HTERT RPE-1 (cell line): ENCODE data around the gene SLC35A3.
"Not testable (repeated sequence)": the region's sequence is repeated elsewhere in the genome, so short reads cannot be mapped to it uniquely, and the experiment has no call there.

Source experiments
- in situ Hi-C: fragments of 300-500 bp; cut with MboI; formaldehyde crosslinking; loops from 4 replicates; pipeline ENCODE4 v1.14.3; 2020; ENCODE audit warnings: low sequenced_read_pairs

The SLC35A3 gene

DNA sequence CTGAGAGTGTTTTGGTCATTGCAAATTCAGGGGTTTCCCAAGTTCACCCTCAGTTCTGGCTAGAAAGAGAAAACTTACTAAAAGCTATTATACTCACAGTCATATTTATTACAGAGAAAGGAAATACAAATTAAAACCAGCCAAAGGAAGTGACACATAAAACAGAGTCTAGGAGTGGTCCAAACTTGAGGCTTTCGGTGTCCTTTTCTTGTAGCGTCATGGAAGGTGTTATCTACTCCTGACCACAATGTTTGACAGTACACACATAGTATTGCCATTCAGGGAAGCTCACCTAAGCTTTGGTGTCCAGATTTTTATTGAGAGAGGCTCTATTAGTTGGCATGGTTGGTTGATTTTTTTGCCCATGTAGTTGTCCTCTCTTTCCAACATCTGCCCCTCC is 59.0 kb downstream of the SLC35A3 start:
- in situ Hi-C loops: no loop called here

DNA sequence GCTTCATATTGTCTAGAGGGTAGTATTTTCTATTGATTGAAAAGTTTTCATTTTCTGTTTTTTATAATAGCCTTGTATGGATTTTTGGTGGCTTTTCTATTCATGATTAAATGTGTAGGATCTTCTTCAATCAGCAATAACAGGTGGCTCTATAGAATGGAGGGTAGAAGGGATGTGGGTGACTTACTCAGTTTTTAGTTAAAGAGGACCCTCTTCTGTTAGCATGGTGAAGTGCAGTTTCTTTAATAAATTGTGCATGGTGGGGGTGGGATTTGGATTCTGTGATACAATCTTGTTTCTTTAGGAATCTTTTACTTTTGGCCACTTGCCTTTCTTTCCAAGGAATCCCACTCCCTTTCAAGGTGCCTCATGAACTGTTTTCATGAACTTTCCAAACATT is 64.7 kb downstream of the SLC35A3 start:
- in situ Hi-C loops: no loop called here

DNA sequence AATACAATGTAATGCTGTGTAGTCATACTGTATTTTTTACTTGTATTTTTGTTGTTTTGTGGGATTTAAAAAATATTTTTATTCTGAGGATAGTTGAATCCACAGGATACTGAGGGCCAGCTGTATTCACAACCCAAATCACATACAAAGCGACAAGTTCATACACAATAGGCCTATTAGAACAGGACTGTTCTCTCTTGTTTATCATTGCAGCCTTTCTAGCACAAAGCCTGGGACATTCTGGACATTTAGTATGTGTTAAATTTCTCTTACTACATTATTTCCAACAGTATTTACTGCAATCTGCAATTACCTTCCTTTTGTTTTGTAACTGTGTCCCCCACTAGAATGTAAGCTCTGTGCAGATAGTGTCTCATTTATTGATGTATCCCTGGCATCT is 65.4 kb downstream of the SLC35A3 start:
- in situ Hi-C loops: no loop called here

DNA sequence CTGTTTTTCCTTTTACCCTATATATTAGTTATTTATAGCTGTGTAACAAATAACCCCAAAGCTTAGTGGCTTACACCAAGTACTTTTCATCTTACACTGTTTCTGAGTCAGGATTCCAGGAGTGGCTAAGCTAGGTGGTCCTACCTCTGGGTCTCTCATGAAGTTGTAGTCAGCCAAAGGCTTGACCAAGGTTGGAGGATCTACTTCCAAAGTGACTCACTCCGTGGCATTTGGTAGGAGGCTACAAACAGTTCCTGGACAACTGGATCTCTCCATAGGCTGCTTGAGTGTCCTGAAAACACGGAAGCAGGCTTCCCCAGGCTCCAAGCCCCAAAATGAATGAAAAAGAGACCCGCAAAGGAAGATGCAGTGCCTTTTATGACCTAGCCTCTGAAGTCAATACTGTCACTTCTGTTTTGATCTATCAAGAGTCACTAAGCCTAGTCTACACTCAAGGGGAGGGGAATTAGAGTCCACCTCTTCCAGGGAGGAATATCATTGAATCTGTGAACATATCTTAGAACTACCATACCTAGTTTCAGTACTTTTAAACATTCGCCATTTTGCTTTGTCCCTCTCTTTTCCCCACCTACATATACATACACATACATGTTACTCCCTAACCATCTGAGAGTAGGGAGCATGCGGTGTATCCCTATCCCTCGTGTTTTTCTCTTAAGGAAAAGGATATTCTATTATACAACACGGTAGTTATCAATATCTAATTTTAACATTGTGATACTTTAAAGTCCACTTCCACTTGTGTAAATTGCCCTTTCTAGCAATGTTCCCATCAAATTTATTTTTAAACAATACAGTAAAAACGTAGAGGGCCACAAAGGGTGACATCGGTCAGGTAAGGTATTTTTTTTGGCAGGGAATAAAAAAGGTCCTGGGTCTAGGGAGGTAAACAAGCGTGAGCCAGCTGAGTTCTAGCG is 67.2 kb downstream of the SLC35A3 start:
- in situ Hi-C loops: no loop called here

DNA sequence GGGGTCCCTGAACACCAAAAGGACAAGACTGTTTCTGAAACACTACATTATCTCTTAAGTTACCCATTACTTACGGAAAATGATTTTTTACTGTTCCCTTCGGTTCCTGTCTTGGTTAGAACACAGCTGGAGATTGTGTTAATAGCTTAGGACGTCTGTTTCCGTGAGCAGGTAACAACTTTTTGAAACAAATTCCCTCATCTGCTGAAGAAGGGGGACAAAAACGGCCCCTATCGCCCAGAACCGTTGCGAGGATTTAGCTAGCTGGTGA is 67.8 kb downstream of the SLC35A3 start:
- in situ Hi-C loops: no loop called here

DNA sequence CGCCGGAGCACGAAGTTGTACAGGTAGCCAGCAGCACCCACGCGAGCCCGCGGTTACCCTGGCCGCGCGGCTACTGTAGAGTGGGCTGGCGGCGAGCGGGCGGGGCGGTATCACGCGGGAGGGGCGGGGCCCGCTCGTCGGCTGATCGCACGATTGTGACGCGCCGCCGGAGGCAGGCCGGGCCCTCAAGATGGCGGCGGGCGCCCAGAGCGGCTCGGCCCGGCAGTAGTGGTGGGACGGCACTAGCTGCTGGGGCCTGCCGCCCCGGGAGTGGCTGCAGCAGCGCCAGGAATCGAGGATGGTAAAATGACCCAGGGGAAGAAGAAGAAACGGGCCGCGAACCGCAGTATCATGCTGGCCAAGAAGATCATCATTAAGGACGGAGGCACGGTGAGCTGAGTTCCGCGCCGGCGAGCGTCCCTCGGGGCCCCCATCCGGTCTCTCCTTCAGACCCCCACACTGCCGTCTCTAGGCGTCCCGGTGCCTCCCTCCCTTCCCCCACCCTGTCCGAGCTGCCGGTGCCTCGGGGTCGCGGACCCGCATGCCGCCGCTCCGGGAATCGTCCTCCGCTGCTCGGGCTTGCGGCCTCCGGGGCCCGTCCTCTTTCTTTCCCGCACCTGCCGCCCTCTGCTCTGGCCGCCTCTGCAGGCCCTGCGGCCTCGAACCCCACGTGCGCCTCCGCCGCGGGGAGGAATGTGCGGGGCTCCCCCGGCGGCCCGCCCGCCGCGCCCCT is 68.3 kb downstream of the SLC35A3 start:
- in situ Hi-C loops: no loop called here

DNA sequence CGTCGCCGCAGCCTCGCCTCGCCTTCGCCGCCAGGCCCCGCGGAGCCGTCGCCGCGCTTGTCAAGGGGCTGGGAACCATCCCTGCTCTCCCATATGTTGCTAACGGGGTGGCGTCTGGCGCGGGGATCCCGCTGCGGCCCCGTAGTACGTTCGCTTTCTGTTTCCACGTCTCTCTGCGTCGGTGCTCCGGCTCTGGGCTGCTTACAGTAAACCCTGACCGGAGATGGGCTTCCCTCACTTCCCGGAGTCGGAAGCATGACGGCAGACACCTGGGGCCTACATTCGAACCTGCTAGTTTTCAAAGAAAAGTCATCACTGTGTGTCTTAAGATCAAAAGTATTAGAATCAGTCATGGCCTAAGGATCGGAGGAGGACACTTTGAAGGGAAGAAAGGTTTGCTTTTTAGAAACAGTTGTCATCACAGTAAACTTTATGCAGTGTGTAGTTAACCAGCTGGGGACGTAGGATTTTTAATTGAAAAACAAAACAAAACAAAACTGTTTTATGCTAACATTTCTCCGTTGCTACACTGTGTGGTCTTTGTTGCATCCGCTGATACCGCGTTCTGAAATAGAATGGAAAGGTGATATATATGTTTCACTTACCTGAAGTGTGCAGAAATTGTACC is 69.0 kb downstream of the SLC35A3 start:
- in situ Hi-C loops: no loop called here

DNA sequence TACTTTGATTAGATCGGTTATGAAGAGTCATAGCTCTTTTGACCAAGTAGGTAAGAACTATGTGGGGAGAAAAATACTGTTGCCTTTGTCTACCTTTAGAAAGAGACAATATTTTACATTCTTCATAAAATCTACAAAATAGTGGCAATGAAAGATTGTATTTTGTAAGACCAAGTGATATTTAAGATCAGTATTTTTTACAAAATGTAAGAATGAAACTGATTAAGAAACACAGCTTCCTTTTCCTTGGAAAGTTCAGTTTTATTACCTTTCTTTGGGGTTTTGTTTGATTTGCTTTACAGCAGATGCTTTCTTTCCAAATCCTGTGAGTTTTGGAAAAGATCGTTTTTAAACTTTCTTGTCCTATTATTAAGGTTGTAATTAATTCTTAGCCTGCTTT is 69.8 kb downstream of the SLC35A3 start:
- in situ Hi-C loops: no loop called here

DNA sequence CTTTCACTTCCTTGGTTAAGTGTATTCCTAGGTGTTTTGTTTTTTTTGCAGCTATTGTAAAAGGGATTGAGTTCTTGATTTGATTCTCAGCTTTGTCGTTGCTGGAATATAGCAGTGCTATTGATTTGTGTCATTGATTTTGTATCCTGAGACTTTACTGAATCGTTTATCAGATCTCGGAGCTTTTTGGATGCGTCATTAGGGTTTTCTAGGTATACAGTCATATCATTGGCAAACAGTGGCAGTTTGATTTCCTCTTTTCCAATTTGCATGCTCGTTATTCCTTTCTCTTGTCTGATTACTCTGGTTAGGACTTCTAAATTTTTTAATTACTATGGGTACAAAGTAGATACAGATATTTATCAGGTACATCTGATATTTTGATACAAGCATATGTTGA is 75.4 kb downstream of the SLC35A3 start:
- in situ Hi-C loops: no loop called here

DNA sequence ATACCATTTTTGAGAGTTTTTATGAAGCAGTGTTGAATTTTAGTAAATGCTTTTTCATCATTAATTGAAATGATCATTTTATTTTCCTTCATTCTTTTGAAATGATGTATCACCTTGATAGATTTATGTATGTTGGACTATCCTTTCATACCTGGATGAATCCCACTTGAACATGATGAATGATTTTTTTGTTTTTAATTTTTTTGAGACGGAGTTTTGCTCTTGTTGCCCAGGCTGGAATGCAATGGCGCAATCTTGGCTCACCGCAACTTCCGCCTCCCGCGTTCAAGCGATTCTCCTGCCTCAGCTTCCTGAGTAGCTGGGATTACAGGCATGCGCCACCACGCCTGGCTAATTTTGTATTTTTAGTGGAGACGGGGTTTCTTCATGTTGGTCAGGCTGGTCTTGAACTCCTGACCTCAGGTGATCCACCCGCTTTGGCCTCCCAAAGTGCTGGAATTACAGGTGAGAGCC is 77.5 kb downstream of the SLC35A3 start:
- in situ Hi-C loops: not testable (repeated sequence)

DNA sequence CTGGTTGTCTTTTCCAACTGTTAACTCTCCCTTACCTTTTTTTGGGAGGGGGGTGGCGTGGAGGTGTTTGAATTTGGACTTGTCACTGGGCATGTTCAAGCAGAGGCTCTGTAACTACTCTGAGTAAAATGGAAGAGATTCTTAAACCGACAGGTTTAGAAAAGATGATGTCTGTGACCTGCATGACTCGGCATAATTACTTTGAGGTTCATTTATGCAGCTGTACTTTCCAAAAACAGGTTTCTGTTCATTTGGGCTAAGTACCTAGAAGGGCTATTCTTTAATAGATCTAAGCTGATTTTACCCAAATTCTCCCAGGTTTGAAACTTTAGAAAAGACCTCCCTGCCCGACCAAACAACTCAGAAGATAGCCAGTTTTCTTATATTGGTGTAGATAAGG is 80.3 kb downstream of the SLC35A3 start:
- in situ Hi-C loops: no loop called here

DNA sequence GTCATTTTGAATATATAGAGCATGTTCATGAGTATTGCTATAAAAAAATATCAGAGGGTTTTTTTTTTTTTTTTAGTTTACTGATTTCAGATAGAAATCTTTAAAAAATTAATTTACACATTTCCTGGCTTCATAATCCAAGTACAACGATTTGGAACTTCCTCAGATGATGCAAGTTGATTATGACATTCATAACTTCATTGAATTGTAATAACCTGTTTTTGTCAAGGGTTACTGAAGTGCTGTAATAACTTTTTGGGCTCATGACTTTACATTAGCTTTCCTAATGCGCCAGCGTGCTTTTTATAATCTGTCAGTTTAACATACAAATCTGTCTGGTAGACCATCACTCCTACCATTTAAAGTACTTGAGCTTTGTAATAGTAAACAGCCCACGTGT is 81.6 kb downstream of the SLC35A3 start:
- in situ Hi-C loops: no loop called here

DNA sequence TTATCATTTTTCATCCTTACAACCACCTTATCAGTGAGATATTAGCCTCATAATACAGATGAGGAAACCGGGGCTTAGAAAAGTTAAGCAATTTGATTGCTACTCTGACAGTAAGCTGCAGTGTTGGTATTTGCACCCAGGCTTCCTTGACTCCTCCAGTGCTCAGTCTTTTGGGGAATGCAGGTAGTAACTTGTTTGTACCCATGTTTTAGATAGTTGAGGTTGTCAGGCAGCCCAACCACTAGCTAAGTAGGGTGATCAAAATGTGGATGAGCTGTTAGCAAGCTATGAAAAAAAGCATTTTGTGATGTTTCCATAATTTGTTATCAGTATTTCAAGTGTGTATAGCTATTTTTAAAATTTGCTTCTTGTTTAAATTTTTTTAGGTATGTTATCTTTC is 82.1 kb downstream of the SLC35A3 start:
- in situ Hi-C loops: no loop called here

DNA sequence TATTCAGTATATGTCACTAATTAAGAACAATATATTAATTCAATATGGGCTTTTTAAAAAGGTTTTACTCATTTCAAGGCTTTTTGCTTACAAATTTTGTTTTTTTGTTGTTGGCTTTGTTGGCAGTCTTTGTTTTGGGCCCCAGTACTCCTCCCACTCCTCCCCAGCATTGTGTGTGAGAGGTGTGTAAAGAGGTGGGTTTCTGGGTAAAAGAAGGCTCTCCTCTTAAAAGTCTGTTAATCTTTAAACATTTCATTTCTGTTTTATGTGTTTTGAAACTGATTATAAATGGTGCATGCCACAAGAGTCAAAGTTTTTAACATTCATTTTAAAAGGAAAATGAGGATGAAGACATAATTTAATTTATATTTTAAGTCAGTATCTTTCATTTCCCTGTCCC is 83.3 kb downstream of the SLC35A3 start:
- in situ Hi-C loops: no loop called here

DNA sequence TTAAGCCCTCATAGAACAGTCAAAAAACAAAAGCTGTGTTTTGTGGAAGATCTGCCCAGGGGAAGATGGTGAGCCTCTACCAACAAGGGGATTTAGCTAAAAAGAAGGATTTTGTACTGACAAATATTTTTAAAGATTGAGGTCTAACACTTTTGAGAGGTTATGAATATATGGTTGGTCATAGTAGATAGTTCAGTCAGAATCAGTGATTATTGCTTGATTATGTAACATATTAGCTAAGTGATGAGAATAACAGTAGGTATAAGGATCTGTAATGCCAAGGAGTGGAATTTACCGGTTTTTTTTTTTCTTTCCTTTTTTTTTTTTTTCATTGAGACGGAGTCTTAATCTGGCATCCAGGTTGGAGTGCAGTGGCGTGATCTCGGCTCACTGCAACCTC is 83.9 kb downstream of the SLC35A3 start:
- in situ Hi-C loops: no loop called here

DNA sequence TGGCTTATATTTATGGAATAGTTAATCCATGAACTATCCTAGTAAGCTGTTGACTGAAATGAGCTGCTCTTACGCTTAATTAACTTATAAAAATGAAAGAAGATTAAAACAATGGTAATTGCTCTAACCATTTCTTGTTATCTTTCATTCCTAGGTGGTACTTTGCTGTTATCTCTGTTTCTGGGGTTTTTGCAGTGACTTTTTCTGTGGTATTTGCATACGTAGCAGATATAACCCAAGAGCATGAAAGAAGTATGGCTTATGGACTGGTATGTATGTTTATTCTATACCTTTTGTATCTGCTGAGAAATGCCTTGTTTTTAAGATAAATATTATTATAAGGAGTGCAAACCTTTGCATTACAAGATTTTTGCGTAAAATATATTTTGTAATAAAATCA is 91.9 kb downstream of the SLC35A3 start:
- in situ Hi-C loops: no loop called here

DNA sequence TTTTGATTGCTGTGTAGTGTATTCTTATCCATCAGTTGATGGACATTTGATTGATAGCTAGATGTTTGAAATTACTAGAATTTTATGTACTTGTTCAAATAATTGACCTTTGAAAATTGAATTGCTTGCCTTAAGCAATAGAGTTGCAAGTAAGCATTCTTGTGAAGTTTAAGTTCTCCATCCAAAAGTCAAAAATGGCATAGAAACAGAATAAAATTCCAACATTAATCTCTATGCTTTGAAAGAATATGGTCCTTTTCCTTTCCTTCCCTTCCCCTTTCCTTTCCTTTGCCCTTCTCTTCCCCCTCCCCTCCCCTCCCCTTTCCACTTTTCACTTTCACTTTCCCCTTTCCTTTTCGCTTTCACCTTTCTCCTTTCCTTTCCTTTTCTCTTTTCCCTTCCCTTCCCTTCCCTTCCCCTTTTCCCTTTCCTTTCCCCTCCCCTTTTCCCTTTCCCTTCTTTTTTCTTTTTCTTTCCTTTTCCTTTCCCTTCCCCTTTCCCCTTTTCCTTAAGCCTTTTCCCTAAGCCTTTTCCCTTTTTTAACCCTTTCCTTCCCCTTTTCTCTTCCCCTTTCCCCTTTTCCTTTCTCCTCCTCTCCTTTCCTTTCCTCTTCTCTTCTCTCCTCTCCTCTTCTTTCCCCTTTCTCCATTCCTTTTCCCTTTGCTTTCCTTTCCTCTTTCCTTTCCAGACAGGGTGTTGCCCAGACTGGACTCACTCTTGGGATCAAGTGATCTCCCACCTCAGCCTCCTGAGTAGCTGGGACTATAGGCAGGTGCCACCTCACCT is 95.6 kb downstream of the SLC35A3 start:
- in situ Hi-C loops: no loop called here

DNA sequence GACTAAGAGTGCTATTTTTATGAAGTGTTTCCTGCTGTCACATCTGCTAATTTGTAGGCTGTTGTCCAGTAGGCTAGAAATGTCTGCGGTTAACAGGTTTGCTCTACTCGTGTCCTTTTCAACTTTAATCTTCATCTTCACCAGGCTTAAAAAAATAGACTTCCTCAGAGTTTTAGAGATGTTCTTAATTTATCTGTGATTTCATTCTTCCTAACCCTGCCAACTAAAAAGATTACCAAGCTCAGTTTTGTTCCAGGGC is 96.1 kb downstream of the SLC35A3 start:
- in situ Hi-C loops: no loop called here

DNA sequence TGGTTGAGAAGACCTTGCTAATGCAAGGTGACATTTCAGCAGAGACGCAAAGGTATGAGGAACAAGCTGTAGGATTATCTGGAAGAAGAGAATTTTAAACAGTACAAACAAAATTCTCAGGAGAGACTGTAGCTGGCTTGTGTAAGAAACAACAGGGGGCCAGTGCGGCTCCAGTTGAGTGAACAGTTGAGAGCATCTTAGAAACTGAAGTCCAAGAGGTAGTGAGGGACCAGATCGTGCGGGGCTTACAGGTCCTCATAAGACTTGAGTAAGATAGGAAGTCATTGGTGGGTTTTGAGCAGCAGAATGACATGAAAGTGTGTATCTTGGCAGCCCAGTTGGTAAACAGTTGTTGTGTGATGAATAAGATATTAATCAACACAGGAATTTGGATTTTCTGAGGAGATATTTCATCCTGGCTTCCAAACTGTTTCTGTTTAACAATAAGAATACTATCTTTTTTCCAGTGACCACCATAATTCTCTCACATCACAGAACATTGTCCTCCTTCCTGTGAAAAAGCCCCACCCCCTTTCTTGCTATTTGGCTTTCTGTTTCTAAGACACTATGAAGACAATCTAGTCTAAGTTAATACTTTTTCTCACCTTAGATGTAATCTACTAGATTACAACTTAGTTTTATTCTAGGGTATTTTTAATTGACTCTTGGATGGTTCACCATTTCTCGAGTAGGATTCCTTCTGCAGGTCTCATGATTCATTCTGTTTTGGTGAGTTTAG is 100.6 kb downstream of the SLC35A3 start:
- in situ Hi-C loops: no loop called here

DNA sequence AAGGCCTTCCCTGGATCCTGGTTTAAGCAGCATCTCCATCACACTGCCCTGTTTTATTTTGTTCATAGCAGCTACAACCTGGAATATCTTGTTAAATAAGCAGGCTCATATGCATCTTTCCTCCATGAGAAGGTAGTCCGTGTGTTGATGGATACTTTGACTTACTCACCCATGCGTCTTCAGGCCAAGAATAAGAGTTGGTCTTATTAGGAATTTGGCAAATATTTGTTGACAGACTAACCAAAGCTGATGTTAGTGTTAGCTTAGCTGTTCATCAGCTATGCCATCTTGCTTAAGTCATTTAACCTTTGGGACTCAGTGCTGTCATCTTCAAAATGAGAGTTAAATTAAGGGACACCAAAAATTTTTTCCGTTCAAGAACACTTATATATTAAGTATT is 103.7 kb downstream of the SLC35A3 start:
- in situ Hi-C loops: no loop called here
